Body of pancreas (tissue), 4 donors: ENCODE measurements around the gene ATP2B2. TPM values are rescaled to one million over a fixed set of nuclear protein-coding genes. Genes with fewer than 3 reads are reported as not detected.

Experiments
- ATAC-seq: fragments of 150-250 bp; one replicate; pipeline ENCODE4 v1.9.1; 2016
- DNase-seq, 4 donors: peaks; one replicate each; pipeline ENCODE4 v3.0.0-alpha.2; 2019
- H3K27ac ChIP-seq, 4 donors: fragments of 200-600 bp; sonication (generic); 1 replicate in 3 of 4; 2 replicates in 1 of 4; pipeline versions ENCODE4 v1.5.1 to v1.6.1; 2016 to 2019; ENCODE audit warnings: mild to moderate bottlenecking in 1 of 4, mixed read lengths in 1 of 4, moderate library complexity in 1 of 4
- H3K27me3 ChIP-seq, 2 donors: fragments of 200-600 bp; sonication (generic); one replicate each; pipeline ENCODE4 v1.6.0; 2016; ENCODE audit warnings: mild to moderate bottlenecking in 1 of 2
- H3K36me3 ChIP-seq, 2 donors: fragments of 200-600 bp; sonication (generic); replicated peaks in 1 of 2; 2 replicates each; pipeline ENCODE4 v1.5.1; 2016; ENCODE audit warnings: low read depth in 2 of 2; ENCODE audit not compliant: insufficient read depth in 1 of 2
- H3K4me1 ChIP-seq: fragments of 200-600 bp; sonication (generic); one replicate; pipeline ENCODE4 v1.6.0; 2016
- H3K4me3 ChIP-seq, 2 donors: fragments of 200-600 bp; sonication (generic); 1 replicate in 1 of 2; 2 replicates in 1 of 2; pipeline ENCODE4 v1.5.1; 2016 to 2019
- H3K9me3 ChIP-seq, 3 donors: fragments of 200-600 bp; sonication (generic); 1 replicate in 2 of 3; 2 replicates in 1 of 3; pipeline ENCODE4 v1.5.1; 2016
- POLR2A ChIP-seq, 3 donors: fragments of 450-650 bp; IDR thresholded peaks; one replicate each; pipeline ENCODE4 v1.6.1; 2016; ENCODE audit warnings: antibody characterized with exemption in 3 of 3, mild to moderate bottlenecking in 2 of 3
- WGBS, 2 donors: methylation state at CpG; one replicate each; pipeline ENCODE4 v1.1.5; 2017; 5-methylcytosine and 5-hydroxymethylcytosine counted together
- intact Hi-C: fragments of 100-400 bp; cut with DNase I; formaldehyde crosslinking; loops from one replicate; pipeline ENCODE4 v1.15.1; 2023
- total RNA-seq, 2 donors: library from RNA; depleted of rRNA; stranded (reverse); fragments of >200 nt; gene quantifications; one replicate each; pipeline ENCODE4 v1.1.0, GENCODE V29; 2016
- TF ChIP-seq, protein P1 (sequence below), 7 experiments: fragments of 450-650 bp in 4 of 7; fragments of 200-600 bp in 3 of 7; sonication (generic) in 3 of 7; IDR thresholded peaks; one replicate each; pipeline ENCODE4 v1.5.1; 2016 to 2019; ENCODE audit warnings: antibody characterized with exemption in 7 of 7

The ATP2B2 gene
- total RNA-seq, 2 donors from 2014 or later, result 0.52 TPM; not detected in 1

DNA sequence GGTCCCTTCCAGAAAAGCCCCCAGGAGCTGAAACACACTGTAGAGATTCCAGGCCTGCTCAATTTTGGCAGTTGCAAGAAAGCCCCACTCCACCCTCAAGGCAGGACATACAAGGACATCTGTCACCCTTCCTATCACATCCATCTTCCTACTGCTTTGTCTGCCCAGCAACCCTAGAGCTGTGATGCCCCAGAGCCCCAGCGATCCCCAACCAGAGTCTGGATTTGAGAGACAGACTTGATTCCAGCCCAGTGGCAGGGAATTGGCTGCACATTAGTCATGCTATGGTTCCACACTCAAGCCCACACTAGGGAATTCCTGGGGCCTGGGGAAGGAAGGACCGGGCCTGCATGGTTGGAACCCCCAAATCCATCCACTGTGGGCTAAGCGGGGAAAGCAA, 56.8 kb downstream of the ATP2B2 start:
- 80 to 87% methylated on average over 1 to 3 of the region's 3 CpGs for WGBS, 2 donors
- intact Hi-C loops, result no loop called here
- DNase-seq (no peak), ATAC-seq (no peak)
- Histone ChIP-seq H3K36me3 (no peaks in the 10 kb centered on the region), H3K9me3 (no peaks in the 10 kb centered on the region), H3K4me3 (no peak overlapping the region), H3K27ac (no peak overlapping the region), H3K4me1 (no peaks in the 10 kb centered on the region), H3K27me3 (no peaks in the 10 kb centered on the region)
- TF ChIP-seq, protein P1, sequence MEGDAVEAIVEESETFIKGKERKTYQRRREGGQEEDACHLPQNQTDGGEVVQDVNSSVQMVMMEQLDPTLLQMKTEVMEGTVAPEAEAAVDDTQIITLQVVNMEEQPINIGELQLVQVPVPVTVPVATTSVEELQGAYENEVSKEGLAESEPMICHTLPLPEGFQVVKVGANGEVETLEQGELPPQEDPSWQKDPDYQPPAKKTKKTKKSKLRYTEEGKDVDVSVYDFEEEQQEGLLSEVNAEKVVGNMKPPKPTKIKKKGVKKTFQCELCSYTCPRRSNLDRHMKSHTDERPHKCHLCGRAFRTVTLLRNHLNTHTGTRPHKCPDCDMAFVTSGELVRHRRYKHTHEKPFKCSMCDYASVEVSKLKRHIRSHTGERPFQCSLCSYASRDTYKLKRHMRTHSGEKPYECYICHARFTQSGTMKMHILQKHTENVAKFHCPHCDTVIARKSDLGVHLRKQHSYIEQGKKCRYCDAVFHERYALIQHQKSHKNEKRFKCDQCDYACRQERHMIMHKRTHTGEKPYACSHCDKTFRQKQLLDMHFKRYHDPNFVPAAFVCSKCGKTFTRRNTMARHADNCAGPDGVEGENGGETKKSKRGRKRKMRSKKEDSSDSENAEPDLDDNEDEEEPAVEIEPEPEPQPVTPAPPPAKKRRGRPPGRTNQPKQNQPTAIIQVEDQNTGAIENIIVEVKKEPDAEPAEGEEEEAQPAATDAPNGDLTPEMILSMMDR (IDR thresholded peaks at IDR 0.05), result no peak
- TF ChIP-seq POLR2A (IDR thresholded peaks at IDR 0.05), result no peak

DNA sequence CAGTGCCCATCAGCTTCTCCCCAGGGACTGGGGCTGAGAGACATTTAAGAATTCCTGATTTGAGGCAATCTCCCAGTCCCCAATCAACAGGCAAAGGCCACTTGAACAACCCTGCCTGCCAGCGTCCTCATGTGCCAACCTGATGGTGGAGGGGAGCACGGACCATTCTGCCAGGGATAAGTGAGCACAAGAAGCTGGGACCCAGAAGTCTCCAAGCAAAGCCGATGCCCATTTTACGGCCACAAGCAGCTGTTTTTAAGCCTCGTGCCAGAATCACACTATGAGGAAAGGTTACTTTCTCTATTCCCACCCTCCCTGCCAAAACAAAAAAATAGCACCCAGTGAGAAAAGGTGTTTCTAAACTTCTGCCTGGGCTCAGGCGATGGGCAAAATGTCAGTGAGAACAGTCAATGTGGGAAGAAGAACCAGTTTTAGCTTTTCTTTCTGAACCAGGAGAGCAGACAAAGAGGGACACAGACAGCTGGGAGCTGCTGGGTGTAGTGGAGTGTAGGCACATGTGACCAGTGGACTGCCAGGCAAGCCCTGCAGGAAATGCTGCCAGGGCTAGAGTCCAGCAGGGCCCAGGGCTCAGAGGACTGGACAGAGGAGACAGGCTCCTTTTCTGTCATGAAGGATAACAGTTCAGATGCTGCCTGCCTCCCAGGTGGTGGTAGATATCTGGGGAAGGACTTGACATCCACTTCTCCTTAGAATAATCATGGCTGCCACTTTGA, 57.7 kb downstream of the ATP2B2 start:
- Histone ChIP-seq H3K9me3 (no peaks in the 10 kb centered on the region), H3K36me3 (no peaks in the 10 kb centered on the region), H3K4me1 (no peaks in the 10 kb centered on the region), H3K4me3 (no peak overlapping the region), H3K27me3 (no peaks in the 10 kb centered on the region), H3K27ac (no peak overlapping the region)
- WGBS, 2 donors, result 60 to 73% methylated on average over 6 of the region's 6 CpGs
- intact Hi-C loops, result no loop called here
- ATAC-seq, result no peak
- TF ChIP-seq, protein P1 (IDR thresholded peaks at IDR 0.05), result no peak
- TF ChIP-seq POLR2A (IDR thresholded peaks at IDR 0.05), result no peak
- no peak for DNase-seq

DNA sequence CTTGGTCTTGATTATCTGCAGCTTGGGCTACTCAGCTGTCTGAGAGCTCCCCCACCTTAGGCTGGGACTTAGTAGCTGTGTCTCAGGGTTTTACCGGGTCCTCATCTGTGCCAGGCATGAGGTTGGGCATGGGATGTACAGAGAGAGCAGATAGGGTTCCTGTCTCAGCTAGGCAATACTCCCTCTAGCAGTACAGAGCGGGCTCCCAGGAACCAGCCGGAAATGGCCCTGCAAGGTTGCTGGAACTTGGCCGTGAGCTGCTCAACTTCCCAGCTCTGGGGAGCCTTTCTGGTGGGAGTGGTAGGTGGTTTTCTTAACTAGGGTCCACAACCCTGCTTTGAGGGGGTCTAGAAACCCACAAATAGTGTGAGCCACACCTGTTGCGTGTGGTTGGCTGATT, 58.3 kb downstream of the ATP2B2 start:
- 80 to 100% methylated on average over 2 to 5 of the region's 5 CpGs for WGBS, 2 donors
- no peaks in the 10 kb centered on the region for H3K27me3 ChIP-seq
- TF ChIP-seq, protein P1 (IDR thresholded peaks at IDR 0.05), result no peak
- TF ChIP-seq POLR2A (IDR thresholded peaks at IDR 0.05), result no peak
- no peaks in the 10 kb centered on the region for H3K36me3 ChIP-seq
- no peaks in the 10 kb centered on the region for H3K9me3 ChIP-seq
- no peak overlapping the region for H3K27ac ChIP-seq
- H3K4me3 ChIP-seq, result no peak overlapping the region
- ATAC-seq (no peak), DNase-seq (no peak)
- H3K4me1 ChIP-seq, result no peaks in the 10 kb centered on the region
- intact Hi-C loops, result no loop called here

DNA sequence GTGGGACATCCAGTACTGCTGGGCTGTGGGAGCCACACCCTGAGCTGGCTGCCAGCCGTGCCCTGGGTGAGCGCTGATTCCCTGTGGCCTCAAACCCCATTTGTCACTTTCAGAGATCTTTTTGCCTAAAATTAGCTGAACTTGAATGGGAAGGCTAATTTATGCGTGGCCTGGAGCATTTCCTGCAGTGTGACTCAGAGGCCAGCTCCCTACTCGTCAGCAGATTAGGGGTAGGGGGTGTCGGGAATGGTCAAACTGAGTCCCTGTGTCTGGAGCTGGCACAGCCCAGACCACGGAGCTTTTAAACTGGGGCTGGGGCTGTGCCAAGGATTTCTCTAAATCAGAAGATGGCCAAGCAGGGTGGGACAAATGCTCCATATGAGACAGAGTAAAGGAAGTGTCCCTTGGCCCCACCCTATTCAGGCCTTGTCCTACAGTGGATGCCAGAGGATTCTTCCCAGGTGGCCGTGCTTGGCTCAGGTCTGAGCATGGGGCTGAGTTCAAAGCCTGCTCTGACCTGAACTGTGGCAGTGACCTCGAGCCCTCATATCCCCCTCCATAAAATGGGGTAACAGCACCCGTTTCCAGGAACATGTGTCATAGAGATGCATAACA, 59.7 kb downstream of the ATP2B2 start:
- Histone ChIP-seq H3K27me3 (no peaks in the 10 kb centered on the region), H3K9me3 (no peaks in the 10 kb centered on the region), H3K36me3 (no peaks in the 10 kb centered on the region), H3K4me1 (no peaks in the 10 kb centered on the region), H3K4me3 (no peak overlapping the region), H3K27ac (no peak overlapping the region)
- WGBS, 2 donors, result 34 to 47% methylated on average over 9 of the region's 9 CpGs
- DNase-seq (no peak), ATAC-seq (no peak)
- intact Hi-C loops, result no loop called here
- TF ChIP-seq, protein P1 (IDR thresholded peaks at IDR 0.05), result no peak
- no peak for TF ChIP-seq POLR2A (IDR thresholded peaks at IDR 0.05)

DNA sequence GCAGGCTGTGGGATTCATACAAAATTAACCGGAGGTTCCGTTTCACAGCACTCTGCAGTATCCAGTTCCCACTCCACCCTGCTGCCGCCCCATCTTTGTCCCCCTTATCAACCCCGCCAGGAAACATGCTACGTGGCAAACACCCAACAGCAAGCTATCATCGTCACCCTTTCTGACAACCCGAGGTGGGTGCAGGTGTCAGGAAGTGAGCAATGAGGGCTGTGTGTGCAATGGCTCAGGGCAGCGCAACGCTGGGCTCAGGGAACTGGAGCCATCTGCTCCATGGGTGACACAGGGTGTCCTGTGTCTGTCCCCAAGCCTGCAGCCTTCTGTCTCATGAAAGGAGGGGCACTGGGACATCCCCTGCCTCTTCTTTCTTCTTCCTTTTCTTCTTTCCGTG, 60.9 kb downstream of the ATP2B2 start:
- intact Hi-C loops, result no loop called here
- Histone ChIP-seq H3K4me1 (no peaks in the 10 kb centered on the region), H3K27me3 (no peaks in the 10 kb centered on the region), H3K27ac (no peak overlapping the region), H3K9me3 (no peaks in the 10 kb centered on the region), H3K36me3 (no peaks in the 10 kb centered on the region), H3K4me3 (no peak overlapping the region)
- ATAC-seq (no peak), DNase-seq (no peak)
- 66% methylated on average over 10 of the region's 10 CpGs for WGBS, 2 donors
- TF ChIP-seq, protein P1 (IDR thresholded peaks at IDR 0.05), result no peak
- TF ChIP-seq POLR2A (IDR thresholded peaks at IDR 0.05), result no peak
